ENCODE measurements around the gene ASTN2. TPM values are rescaled to one million over a fixed set of nuclear protein-coding genes. Genes with fewer than 3 reads are reported as not detected.
A peak's percentile ranks its signal among the peaks of the same experiment; 100 is the strongest.

Gene ASTN2
- total and polyA plus RNA-seq, 4 donors, result 0.57 to 2.9 (median 1.4) TPM

GRCh38 chr9:116482740-116483139, 932.1 kb downstream of the ASTN2 start:
- Histone ChIP-seq H3K4me1 (ENCODE audit: control insufficient read depth in 4 of 4, insufficient read depth in 4 of 4, low read length in 3 of 4) (no peaks in the 10 kb centered on the region), H3K27ac (ENCODE audit: low read depth in 1 of 2, low read length in 2 of 2) (peak overlapping the region in 1 of 2 donors; percentile 3), H3K9me3 (ENCODE audit: control insufficient read depth in 4 of 4, low read length in 3 of 4) (no peaks in the 10 kb centered on the region), H3K36me3 (ENCODE audit: control insufficient read depth in 4 of 4, insufficient read depth in 3 of 4, low read depth in 1 of 4, low read length in 3 of 4) (no peaks in the 10 kb centered on the region), H3K4me3 (ENCODE audit: low read depth in 1 of 3, low read length in 3 of 3) (no peak overlapping the region), H3K27me3 (ENCODE audit: control insufficient read depth in 4 of 4, insufficient read depth in 4 of 4, low read length in 3 of 4) (no peaks in the 10 kb centered on the region), H3K9ac (ENCODE audit: low read depth in 1 of 2, low read length in 2 of 2) (no peak overlapping the region)
- TF ChIP-seq SP1 (IDR thresholded peaks at IDR 0.05) (no peak), TAF1 (conservative IDR thresholded peaks at IDR 0.05) (no peak), RAD21 (IDR thresholded peaks at IDR 0.05) (no peak), JUND (IDR thresholded peaks at IDR 0.05) (no peak), MAX (IDR thresholded peaks at IDR 0.05) (no peak), HNF4G (IDR thresholded peaks at IDR 0.05) (no peak)
- TF ChIP-seq, protein P1, sequence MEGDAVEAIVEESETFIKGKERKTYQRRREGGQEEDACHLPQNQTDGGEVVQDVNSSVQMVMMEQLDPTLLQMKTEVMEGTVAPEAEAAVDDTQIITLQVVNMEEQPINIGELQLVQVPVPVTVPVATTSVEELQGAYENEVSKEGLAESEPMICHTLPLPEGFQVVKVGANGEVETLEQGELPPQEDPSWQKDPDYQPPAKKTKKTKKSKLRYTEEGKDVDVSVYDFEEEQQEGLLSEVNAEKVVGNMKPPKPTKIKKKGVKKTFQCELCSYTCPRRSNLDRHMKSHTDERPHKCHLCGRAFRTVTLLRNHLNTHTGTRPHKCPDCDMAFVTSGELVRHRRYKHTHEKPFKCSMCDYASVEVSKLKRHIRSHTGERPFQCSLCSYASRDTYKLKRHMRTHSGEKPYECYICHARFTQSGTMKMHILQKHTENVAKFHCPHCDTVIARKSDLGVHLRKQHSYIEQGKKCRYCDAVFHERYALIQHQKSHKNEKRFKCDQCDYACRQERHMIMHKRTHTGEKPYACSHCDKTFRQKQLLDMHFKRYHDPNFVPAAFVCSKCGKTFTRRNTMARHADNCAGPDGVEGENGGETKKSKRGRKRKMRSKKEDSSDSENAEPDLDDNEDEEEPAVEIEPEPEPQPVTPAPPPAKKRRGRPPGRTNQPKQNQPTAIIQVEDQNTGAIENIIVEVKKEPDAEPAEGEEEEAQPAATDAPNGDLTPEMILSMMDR (IDR thresholded peaks at IDR 0.05; ENCODE audit: low read depth, low read length, missing input control), result no peak
- no peak for DNase-seq (ENCODE audit: low spot score)
- 87% methylated on average over 1 of the region's 1 CpG for WGBS

DNA sequence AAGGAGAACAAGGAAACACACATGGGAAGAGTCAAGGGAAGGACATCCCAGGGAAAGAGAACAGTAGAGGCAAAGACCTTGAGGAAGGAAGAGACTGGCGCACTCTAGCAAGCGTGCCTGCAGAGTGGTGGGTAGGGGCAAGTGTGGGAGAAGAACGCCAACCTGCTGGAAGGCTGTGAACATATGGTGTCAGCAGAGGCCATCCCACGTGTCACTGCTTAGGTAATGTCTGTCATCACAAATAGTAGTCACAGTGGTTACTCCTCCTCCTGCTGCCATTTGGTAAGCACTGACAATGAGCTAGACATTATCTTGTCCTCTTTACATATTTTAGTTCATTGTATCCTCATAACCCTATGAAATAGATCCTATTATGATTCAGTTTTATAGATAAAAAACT, 934.2 kb downstream of the ASTN2 start:
- H3K9ac ChIP-seq (ENCODE audit: low read depth in 1 of 2, low read length in 2 of 2), result no peak overlapping the region
- no peaks in the 10 kb centered on the region for H3K9me3 ChIP-seq (ENCODE audit: control insufficient read depth in 4 of 4, low read length in 3 of 4)
- TF ChIP-seq HNF4A (conservative IDR thresholded peaks at IDR 0.05), result no peak
- TF ChIP-seq HNF4G (IDR thresholded peaks at IDR 0.05), result no peak
- no peak for TF ChIP-seq MAX (IDR thresholded peaks at IDR 0.05)
- no peak for TF ChIP-seq EGR1 (IDR thresholded peaks at IDR 0.05; ENCODE audit: low read depth in 2 of 2)
- TF ChIP-seq, protein P1 (IDR thresholded peaks at IDR 0.05; ENCODE audit: low read depth, low read length, missing input control), result no peak
- no peak for TF ChIP-seq FOXA2 (IDR thresholded peaks at IDR 0.05)
- TF ChIP-seq, protein P2, sequence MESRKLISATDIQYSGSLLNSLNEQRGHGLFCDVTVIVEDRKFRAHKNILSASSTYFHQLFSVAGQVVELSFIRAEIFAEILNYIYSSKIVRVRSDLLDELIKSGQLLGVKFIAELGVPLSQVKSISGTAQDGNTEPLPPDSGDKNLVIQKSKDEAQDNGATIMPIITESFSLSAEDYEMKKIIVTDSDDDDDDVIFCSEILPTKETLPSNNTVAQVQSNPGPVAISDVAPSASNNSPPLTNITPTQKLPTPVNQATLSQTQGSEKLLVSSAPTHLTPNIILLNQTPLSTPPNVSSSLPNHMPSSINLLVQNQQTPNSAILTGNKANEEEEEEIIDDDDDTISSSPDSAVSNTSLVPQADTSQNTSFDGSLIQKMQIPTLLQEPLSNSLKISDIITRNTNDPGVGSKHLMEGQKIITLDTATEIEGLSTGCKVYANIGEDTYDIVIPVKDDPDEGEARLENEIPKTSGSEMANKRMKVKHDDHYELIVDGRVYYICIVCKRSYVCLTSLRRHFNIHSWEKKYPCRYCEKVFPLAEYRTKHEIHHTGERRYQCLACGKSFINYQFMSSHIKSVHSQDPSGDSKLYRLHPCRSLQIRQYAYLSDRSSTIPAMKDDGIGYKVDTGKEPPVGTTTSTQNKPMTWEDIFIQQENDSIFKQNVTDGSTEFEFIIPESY (IDR thresholded peaks at IDR 0.05), result no peak
- no peak for TF ChIP-seq TAF1 (conservative IDR thresholded peaks at IDR 0.05)
- no peak for TF ChIP-seq JUND (IDR thresholded peaks at IDR 0.05)
- TF ChIP-seq RXRA (IDR thresholded peaks at IDR 0.05), result no peak
- no peak for TF ChIP-seq ATF3 (IDR thresholded peaks at IDR 0.05)
- no peak for TF ChIP-seq YY1 (IDR thresholded peaks at IDR 0.05)
- no peak for TF ChIP-seq SP1 (IDR thresholded peaks at IDR 0.05)
- TF ChIP-seq, protein P3, sequence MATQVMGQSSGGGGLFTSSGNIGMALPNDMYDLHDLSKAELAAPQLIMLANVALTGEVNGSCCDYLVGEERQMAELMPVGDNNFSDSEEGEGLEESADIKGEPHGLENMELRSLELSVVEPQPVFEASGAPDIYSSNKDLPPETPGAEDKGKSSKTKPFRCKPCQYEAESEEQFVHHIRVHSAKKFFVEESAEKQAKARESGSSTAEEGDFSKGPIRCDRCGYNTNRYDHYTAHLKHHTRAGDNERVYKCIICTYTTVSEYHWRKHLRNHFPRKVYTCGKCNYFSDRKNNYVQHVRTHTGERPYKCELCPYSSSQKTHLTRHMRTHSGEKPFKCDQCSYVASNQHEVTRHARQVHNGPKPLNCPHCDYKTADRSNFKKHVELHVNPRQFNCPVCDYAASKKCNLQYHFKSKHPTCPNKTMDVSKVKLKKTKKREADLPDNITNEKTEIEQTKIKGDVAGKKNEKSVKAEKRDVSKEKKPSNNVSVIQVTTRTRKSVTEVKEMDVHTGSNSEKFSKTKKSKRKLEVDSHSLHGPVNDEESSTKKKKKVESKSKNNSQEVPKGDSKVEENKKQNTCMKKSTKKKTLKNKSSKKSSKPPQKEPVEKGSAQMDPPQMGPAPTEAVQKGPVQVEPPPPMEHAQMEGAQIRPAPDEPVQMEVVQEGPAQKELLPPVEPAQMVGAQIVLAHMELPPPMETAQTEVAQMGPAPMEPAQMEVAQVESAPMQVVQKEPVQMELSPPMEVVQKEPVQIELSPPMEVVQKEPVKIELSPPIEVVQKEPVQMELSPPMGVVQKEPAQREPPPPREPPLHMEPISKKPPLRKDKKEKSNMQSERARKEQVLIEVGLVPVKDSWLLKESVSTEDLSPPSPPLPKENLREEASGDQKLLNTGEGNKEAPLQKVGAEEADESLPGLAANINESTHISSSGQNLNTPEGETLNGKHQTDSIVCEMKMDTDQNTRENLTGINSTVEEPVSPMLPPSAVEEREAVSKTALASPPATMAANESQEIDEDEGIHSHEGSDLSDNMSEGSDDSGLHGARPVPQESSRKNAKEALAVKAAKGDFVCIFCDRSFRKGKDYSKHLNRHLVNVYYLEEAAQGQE (IDR thresholded peaks at IDR 0.05), result no peak
- no peak for TF ChIP-seq FOXA1 (IDR thresholded peaks at IDR 0.05)
- TF ChIP-seq NR2F2 (IDR thresholded peaks at IDR 0.05), result no peak
- 96% methylated on average over 4 of the region's 4 CpGs for WGBS
- H3K4me1 ChIP-seq (ENCODE audit: control insufficient read depth in 4 of 4, insufficient read depth in 4 of 4, low read length in 3 of 4), result no peaks in the 10 kb centered on the region
- no peak overlapping the region for H3K27ac ChIP-seq (ENCODE audit: low read depth in 1 of 2, low read length in 2 of 2)
- no peaks in the 10 kb centered on the region for H3K27me3 ChIP-seq (ENCODE audit: control insufficient read depth in 4 of 4, insufficient read depth in 4 of 4, low read length in 3 of 4)
- DNase-seq (ENCODE audit: low spot score), result no peak
- no peak overlapping the region for H3K4me3 ChIP-seq (ENCODE audit: low read depth in 1 of 3, low read length in 3 of 3)
- no peaks in the 10 kb centered on the region for H3K36me3 ChIP-seq (ENCODE audit: control insufficient read depth in 4 of 4, insufficient read depth in 3 of 4, low read depth in 1 of 4, low read length in 3 of 4)

Measured in liver (tissue), 9 donors.